Epithelial cell of esophagus (primary cell): Measurements from ENCODE around the gene CASKIN2.

Source experiments
- DNase-seq: peaks from one replicate; pipeline ENCODE4 v3.0.0; 2010; ENCODE audit warnings: low read depth
- H3K4me3 ChIP-seq: 2 replicates; pipeline ENCODE4 v1.5.1; 2011; ENCODE audit warnings: mild to moderate bottlenecking, low read length, control low read depth
- TF ChIP-seq, protein P1 (sequence below): IDR thresholded peaks from 2 replicates; pipeline ENCODE4 v1.5.1; 2011; ENCODE audit warnings: low read depth, mild to moderate bottlenecking, low read length, control low read depth, inconsistent platforms; ENCODE audit not compliant: insufficient read depth; ENCODE audit errors: missing control alignments

Gene CASKIN2

DNA sequence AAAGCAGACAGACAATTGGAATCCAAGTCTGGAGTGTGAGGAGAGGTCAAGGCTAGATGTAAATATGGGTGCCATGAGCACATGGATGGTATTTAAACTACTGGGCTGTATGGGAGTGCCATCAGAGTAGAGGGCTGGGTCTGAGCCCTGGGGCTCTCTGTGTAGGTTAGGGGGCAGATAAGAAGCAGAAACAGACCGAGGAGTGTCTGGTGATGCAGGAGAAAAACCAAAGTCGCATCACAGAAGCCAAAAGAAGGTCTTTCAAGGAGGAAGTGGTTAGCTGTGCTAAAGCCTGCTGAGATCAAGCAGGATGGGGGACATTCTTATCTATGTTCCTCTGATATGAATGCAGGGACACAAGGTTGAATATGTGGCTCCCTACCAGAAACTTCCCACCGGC lies 2.9 kb upstream of the CASKIN2 start:
- TF ChIP-seq, protein P1, sequence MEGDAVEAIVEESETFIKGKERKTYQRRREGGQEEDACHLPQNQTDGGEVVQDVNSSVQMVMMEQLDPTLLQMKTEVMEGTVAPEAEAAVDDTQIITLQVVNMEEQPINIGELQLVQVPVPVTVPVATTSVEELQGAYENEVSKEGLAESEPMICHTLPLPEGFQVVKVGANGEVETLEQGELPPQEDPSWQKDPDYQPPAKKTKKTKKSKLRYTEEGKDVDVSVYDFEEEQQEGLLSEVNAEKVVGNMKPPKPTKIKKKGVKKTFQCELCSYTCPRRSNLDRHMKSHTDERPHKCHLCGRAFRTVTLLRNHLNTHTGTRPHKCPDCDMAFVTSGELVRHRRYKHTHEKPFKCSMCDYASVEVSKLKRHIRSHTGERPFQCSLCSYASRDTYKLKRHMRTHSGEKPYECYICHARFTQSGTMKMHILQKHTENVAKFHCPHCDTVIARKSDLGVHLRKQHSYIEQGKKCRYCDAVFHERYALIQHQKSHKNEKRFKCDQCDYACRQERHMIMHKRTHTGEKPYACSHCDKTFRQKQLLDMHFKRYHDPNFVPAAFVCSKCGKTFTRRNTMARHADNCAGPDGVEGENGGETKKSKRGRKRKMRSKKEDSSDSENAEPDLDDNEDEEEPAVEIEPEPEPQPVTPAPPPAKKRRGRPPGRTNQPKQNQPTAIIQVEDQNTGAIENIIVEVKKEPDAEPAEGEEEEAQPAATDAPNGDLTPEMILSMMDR: no peak
- H3K4me3 ChIP-seq: no peak overlapping the region
- no peak for DNase-seq

DNA sequence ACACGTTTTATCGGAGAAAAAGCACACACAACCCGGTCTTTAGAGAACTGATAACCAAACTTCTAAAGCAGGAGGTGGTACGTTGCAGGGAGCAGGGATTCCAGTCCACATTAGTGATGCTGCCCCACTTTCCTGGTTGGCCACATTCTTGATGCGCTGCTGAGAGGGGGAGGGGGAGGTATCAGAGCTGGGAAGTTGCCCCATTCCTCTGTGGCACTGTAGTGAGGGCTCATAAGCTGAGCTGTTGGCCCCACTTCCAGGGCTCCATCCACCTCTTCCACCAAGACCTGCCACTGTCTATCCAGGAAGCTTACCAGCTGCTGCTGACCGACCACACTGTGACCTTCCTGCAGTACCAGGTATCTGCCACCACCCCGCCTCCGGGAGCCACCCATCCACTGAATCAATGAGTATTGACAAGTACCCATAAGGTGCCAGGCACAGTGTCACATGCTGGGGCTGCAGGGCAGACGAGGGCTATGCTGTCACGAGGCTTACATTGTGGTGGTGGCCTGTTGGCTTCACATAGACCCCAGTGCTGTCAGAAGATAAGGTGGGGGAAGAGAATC lies 2.0 kb upstream of the CASKIN2 start:
- TF ChIP-seq, protein P1: peak; percentile 15
- DNase-seq: peak; percentile 33
- peak overlapping the region; percentile 70 for H3K4me3 ChIP-seq

DNA sequence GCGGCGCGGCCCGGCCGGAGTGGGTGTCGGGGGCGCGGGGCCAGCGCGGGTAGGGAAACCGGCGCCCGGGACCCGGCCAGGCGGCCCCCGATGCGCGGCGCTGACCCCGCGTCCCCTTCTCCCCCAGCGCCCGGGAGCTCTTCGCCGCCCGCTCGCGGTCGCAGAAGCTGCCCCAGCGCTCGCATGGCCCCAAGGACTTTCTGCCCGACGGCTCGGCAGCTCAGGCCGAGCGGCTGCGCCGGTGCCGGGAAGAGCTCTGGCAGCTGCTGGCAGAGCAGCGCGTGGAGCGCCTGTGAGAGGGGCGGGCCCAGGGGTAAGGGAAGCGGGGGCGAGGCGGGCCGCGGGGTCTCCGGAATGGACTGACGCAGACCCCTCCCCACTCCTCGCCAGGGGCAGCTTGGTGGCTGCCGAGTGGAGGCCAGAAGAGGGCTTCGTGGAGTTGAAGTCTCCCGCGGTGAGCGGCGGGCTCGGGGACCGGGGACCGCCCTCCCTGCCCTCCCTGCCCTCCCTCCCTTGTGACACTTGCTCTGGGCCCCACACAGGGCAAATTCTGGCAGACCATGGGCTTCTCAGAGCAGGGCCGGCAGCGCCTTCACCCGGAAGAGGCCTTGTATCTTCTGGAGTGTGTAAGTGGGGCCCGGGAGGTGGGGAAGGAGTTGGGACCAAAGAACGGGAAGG lies 1.4 kb upstream of the CASKIN2 start:
- peak overlapping the region; percentile 70 for H3K4me3 ChIP-seq
- TF ChIP-seq, protein P1: no peak
- no peak for DNase-seq

DNA sequence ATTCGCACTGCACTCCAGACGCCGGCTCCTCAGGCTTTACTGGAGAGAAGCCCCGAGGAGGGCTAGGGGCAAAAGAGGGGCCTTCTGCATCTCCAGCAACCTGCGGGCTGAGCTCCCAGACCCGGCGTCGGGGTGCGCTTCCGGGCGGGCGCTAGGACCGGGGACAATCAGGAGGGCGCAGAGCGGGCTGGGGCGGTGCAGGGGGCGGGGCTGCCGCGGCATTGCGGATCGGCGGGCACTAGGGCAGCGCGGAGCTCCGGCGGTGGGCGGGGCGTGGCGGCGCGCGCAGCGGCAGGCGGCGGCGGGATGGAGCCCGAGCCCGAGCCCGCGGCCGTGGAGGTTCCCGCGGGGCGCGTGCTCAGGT lies 900 bp upstream of the CASKIN2 start, which contains the start of gene TSEN54:
Gene TSEN54 (plus strand): TSS at position 274 of the 364 bp plus-strand sequence. CDS start 33 bp downstream, at position 307.
- H3K4me3 ChIP-seq: peak within 1 kb of the TSS; percentile 70
- DNase-seq: peak; percentile 95
- TF ChIP-seq, protein P1: no peak

DNA sequence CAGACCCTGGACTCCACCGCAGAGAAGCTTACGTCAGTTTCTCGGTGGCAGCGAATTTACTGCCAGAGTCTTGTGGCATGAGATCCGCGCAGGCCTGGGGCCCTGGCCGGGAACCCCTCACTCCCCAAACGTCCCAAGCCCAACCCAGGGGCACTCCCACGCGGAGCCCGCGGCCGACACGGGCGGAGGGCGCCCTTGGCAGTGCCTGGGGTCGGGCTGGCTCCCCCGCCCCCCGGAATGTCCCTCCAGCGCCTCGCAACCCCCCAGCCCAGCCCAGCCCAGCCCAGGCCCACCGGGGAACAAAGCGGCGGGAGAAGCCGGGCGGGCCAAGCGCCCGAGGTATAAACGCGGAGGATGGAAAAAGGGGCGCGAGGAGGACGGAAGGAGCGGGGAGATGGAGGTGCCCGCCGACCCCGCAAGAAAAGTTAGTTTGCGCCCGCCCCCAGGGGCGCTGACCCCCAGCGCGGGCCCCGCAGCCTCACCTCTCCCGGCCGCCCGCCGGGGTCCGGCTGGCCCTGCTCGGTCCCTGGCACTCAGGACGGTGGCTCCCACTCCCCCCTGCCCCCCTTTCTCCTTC lies 330 bp downstream of the CASKIN2 start:
- TF ChIP-seq, protein P1: no peak
- peak overlapping the region; percentile 67 for H3K4me3 ChIP-seq
- peak; percentile 29 for DNase-seq

DNA sequence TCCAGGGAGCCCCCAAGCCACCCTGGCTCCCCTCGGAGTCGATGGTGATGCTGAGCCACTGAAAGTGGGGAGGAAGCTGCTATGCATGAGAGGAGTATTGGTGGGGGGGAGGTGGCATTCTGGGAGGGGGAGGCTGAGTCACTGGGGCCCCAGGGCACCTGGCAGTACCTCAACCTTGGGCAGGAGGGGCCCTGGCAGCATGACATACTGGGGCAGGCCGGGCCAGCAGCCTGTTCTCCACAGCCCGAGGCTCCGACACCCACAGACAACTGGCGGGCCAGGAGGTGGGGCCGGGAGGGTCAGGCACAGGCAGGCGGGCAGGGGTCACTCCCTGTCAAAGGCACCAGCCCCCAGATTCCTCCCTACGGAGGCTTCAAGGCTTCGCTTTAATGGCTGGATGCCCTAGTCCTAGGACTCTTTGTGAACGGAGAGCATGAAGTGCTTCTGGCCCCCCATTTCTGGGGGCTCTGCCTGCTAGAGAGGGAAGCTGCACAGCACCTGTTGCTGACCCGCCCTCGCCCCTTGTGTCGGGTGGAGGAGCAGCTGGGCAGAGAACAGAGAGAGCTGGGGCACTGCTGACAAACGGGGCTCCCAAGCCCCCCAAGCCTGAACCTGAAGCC lies 928 bp downstream of the CASKIN2 start:
- TF ChIP-seq, protein P1: no peak
- DNase-seq: peak; percentile 88
- peak overlapping the region; percentile 67 for H3K4me3 ChIP-seq
